ENCODE data around the gene MED9.

DNA sequence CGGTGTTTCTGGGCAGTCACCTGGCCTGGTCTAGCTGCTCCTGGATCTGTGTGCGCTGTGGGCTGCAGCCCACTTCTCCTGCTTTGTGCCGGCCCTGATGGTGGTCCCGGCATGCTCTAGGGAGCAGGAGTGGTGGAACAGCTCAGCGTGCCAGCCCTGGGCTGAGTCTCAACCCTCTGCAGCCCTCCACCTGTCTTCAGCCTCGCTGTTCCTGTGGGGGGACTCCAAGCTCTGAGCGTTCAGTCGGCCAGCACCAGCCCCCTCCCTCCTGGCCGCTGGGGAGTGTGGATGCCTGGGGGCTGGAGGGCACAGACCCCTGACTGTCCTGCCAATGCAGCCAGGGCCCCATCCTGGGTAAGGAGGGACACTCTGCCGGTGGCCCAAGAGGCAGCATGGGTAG lies 43.1 kb downstream of the MED9 start:
- TF ChIP-seq, protein P1, sequence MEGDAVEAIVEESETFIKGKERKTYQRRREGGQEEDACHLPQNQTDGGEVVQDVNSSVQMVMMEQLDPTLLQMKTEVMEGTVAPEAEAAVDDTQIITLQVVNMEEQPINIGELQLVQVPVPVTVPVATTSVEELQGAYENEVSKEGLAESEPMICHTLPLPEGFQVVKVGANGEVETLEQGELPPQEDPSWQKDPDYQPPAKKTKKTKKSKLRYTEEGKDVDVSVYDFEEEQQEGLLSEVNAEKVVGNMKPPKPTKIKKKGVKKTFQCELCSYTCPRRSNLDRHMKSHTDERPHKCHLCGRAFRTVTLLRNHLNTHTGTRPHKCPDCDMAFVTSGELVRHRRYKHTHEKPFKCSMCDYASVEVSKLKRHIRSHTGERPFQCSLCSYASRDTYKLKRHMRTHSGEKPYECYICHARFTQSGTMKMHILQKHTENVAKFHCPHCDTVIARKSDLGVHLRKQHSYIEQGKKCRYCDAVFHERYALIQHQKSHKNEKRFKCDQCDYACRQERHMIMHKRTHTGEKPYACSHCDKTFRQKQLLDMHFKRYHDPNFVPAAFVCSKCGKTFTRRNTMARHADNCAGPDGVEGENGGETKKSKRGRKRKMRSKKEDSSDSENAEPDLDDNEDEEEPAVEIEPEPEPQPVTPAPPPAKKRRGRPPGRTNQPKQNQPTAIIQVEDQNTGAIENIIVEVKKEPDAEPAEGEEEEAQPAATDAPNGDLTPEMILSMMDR (conservative IDR thresholded peaks at IDR 0.05; ENCODE audit: low read depth, low read length), result no peak
- TF ChIP-seq EZH2 (IDR thresholded peaks at IDR 0.05; ENCODE audit: low read length, unreplicated experiment) (no peak), EZH2phosphoT487 (IDR thresholded peaks at IDR 0.05; ENCODE audit: borderline replicate concordance, low read length) (no peak)

Measured in PC-3 (cell line).